GM18951 (cell line): ENCODE measurements around the gene SNX20.

ENCODE experiments used
- POLR2A ChIP-seq: IDR thresholded peaks from 4 replicates; pipeline ENCODE4 v1.6.1; 2011; ENCODE audit warnings: mild to moderate bottlenecking; ENCODE audit not compliant: insufficient read length, insufficient read depth; ENCODE audit errors: extremely low read depth
- in situ Hi-C: fragments of 300-500 bp; cut with MboI; formaldehyde crosslinking; loops from one replicate; pipeline ENCODE4 v1.12.0; 2022; ENCODE audit warnings: low sequenced_read_pairs, mixed read lengths, inconsistent platforms; ENCODE audit not compliant: unreplicated experiment

The SNX20 gene

DNA sequence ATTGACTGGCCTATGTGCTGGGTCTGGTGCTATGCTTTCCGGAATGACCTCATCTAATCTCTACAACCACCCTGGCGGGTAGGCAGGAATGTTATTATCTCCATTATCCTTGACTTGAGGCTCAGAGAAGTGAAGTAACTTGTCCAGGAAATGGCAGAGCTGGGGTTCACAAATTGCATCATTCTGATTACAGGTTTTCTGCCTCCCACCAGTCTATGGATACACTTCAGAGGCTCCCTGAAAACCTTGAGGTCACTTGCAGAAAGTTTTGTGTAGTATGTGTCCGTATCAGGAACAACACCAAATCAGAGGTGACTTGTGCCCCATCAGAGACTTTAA is 31.4 kb upstream of the SNX20 start:
- no peak for TF ChIP-seq POLR2A
- in situ Hi-C loops, result no loop called here

DNA sequence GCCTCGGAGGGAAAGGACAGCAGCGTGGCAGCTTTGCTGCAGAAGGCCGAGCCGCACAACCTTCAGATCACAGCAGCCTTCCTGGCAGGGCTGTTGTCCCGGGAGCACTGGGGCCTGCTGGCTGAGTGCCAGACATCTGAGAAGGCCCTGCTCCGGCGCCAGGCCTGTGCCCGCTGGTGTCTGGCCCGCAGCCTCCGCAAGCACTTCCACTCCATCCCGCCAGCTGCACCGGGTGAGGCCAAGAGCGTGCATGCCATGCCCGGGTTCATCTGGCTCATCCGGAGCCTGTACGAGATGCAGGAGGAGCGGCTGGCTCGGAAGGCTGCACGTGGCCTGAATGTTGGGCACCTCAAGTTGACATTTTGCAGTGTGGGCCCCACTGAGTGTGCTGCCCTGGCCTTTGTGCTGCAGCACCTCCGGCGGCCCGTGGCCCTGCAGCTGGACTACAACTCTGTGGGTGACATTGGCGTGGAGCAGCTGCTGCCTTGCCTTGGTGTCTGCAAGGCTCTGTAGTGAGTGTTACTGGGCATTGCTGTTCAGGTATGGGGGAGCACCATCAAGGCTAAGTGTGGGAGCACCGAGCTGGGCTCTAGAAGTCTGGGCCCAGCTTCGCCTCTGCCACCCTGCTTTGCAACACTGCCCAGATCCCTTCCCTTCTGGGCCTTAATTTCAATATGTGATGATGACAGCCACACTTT is 30.9 kb upstream of the SNX20 start:
- in situ Hi-C loops, result no loop called here

GRCh38 chr16:50711040-50711439 is 29.9 kb upstream of the SNX20 start:
- TF ChIP-seq POLR2A, result no peak
- in situ Hi-C loops, result no loop called here

More for the DNA sequence above, 30.9 kb upstream of the SNX20 start:
- no peak for TF ChIP-seq POLR2A

DNA sequence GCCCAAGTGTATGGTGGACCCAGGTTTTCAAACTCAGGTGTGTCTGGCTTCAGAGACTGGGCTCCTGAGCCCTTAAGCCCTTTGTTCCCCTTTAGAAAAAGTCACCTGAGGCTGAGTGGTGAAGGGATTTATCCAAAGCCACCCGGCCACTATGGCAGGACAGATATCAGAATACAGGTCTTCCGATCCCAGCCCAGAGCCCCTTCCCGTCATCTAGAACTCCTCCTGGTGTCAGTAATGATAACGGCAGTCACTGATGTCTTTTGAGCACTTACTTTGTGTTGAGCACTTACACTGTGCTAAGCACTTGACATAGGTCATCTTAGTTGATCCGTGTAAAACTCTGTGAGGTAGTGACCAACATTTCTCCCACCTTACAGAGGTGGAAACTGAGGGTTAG is 28.9 kb upstream of the SNX20 start:
- in situ Hi-C loops, result no loop called here
- no peak for TF ChIP-seq POLR2A

DNA sequence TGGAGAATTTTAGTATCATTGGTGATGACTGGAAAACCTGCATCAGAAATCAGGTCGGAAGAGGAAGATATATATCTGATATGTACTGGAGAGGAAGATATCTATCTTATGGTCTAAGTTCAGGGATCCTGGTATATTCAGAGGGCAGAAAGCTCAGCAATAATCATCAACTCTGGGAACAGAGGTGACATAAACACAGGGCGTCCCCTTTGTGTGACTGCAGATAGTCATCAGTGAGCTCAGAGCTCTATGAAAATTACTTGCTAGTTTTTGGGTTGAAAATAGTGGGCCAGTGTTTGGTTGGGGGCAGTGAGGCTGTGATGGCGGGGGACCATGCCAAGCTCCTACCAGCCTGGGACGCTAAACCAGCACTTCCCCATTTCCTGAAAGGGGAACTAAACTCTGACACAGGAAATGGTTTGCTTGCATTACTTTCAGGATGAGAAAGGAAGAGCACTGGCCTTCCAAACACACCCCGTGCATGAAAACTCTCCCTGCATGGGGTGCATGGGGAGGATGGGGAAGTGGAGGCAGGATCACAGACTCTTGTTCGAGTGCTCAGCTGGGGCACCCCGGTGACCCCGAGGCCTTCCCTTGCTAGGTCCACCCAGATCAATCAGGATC is 28.1 kb upstream of the SNX20 start:
- in situ Hi-C loops, result no loop called here
- TF ChIP-seq POLR2A, result no peak

GRCh38 chr16:50708373-50709060 is 27.4 kb upstream of the SNX20 start:
- in situ Hi-C loops, result no loop called here
- no peak for TF ChIP-seq POLR2A

DNA sequence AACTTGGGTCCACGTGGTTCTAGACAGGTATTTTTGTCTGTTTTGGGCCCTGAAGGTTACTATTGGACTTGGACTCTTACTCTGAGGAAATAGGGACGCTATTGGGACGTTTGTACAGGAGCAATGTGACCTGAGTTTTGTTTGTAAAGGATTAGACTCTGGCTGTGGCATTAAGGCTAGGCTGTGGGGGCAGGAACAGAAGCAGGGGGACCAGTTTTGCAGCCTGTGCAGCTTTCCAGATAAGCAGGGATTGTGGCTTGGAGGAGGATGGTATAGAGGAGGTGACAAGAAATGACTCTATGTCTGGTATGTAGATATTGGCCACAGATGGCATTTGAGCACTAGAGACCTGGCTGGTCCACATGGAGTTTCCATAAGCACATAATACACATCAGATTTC is 25.1 kb upstream of the SNX20 start:
- in situ Hi-C loops, result no loop called here

DNA sequence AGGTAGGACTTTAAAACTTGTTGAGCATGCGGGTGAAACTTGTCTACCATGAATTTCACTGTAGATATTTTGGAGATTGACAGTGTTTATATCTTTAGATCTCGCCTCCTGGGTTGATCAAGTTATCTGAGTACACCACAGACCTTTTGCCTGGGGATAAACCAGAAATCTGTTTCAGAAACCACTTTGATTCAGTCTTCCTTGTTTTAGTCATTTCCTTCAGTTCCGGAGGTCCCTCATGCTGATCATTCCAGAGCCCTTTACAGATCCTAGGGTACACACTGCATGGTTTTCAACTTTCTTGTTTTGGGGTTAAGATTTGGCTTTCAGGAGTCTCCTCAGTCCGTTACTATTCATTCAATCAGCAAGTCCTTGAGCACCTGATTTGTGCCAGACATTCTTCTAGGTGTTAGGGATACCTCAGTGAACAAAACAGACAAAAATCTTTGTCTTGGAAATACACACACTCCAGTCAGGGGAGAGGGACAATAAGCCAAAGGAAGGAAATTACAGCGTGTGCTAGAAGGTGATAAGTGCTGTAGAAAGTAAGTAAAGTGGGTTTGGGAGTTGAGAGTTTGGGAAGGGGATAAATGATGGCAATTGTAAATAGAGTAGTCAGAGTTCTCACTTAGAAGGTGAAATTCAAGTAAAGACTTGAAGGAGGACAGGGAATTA is 24.5 kb upstream of the SNX20 start:
- in situ Hi-C loops, result no loop called here
- TF ChIP-seq POLR2A, result no peak

More for the DNA sequence above, 25.1 kb upstream of the SNX20 start:
- no peak for TF ChIP-seq POLR2A

- in situ Hi-C loops, result no loop called here
- no peak for TF ChIP-seq POLR2A
Observed at GRCh38 chr16:50704245-50704644, 23.1 kb upstream of the SNX20 start.

GRCh38 chr16:50702725-50703124 is 21.6 kb upstream of the SNX20 start:
- in situ Hi-C loops, result no loop called here

GRCh38 chr16:50699326-50700159 is 18.4 kb upstream of the SNX20 start:
- in situ Hi-C loops, result no loop called here

More at GRCh38 chr16:50702725-50703124, 21.6 kb upstream of the SNX20 start:
- TF ChIP-seq POLR2A, result no peak

GRCh38 chr16:50697881-50698767 is 17.0 kb upstream of the SNX20 start:
- in situ Hi-C loops, result no loop called here
- TF ChIP-seq POLR2A, result peak; percentile 24

More at GRCh38 chr16:50699326-50700159, 18.4 kb upstream of the SNX20 start:
- TF ChIP-seq POLR2A, result no peak
